Middle frontal gyrus (tissue), 1 donor: ENCODE results near the gene MAP3K9.

Source experiments
- DNase-seq: peaks from one replicate; pipeline ENCODE4 v3.0.0-alpha.2; 2015; ENCODE audit warnings: low spot score; ENCODE audit errors: extremely low spot score

MAP3K9 gene

GRCh38 chr14:70700955-70701585 lies 108.2 kb downstream of the MAP3K9 start:
- DNase-seq: no peak

GRCh38 chr14:70699646-70700045 lies 109.7 kb downstream of the MAP3K9 start:
- no peak for DNase-seq

GRCh38 chr14:70698288-70698687 lies 111.0 kb downstream of the MAP3K9 start:
- no peak for DNase-seq

- DNase-seq: no peak
Observed at GRCh38 chr14:70697701-70698100, 111.6 kb downstream of the MAP3K9 start.

GRCh38 chr14:70696026-70696425 lies 113.3 kb downstream of the MAP3K9 start:
- DNase-seq: no peak

- DNase-seq: no peak
Observed at GRCh38 chr14:70692210-70692609, 117.1 kb downstream of the MAP3K9 start.

GRCh38 chr14:70685474-70686197 lies 123.7 kb downstream of the MAP3K9 start:
- peak; percentile 8 for DNase-seq

GRCh38 chr14:70683983-70684382 lies 125.3 kb downstream of the MAP3K9 start:
- DNase-seq: no peak

GRCh38 chr14:70680748-70681147 lies 128.6 kb downstream of the MAP3K9 start:
- no peak for DNase-seq

- DNase-seq: no peak
Observed at GRCh38 chr14:70677341-70677740, 132.0 kb downstream of the MAP3K9 start.
